ENCODE data around the gene PGBD2. TPM values are rescaled to one million over a fixed set of nuclear protein-coding genes. Genes with fewer than 3 reads are reported as not detected.
"Not testable (repeated sequence)": the region's sequence is repeated elsewhere in the genome, so short reads cannot be mapped to it uniquely, and the experiment has no call there.

The PGBD2 gene
- total and polyA plus RNA-seq, 4 donors: 3.5 to 12.5 (median 5.0) TPM

GRCh38 chr1:248873993-248874533, 32.0 kb upstream of the PGBD2 start:
- H3K9me3 ChIP-seq (ENCODE audit: control insufficient read depth in 4 of 4, insufficient read depth in 3 of 4, low read length in 3 of 4): no peaks in the 10 kb centered on the region
- H3K4me1 ChIP-seq (ENCODE audit: control insufficient read depth in 5 of 5, insufficient read depth in 5 of 5, low read length in 5 of 5): peaks cover 0 to 3% (median 0%) of the 10 kb centered on the region in 5 donors
- ATAC-seq (ENCODE audit: insufficient read depth, low FRiP score): peak; percentile 80
- no peaks in the 10 kb centered on the region for H3K36me3 ChIP-seq (ENCODE audit: control insufficient read depth in 4 of 4, insufficient read depth in 4 of 4, low read length in 4 of 4)
- TF ChIP-seq CTCF (IDR thresholded peaks at IDR 0.05; ENCODE audit: control extremely low read depth, extremely low read depth): no peak
- 6% methylated on average over 23 of the region's 23 CpGs for WGBS, 2 donors
- H3K4me3 ChIP-seq: peak overlapping the region; percentile 49
- DNase-seq: peak; percentile 90 to 98 (median 95)
- H3K27me3 ChIP-seq (ENCODE audit: control insufficient read depth in 3 of 3, insufficient read depth in 3 of 3, low read length in 2 of 3): no peaks in the 10 kb centered on the region
- peak overlapping the region in 1 of 2 donors; percentile 100 for H3K9ac ChIP-seq (ENCODE audit: insufficient read depth in 1 of 2, low read length in 2 of 2)
- peak overlapping the region; percentile 93 to 98 for H3K27ac ChIP-seq (ENCODE audit: low read depth in 1 of 2, low read length in 1 of 2)

- ATAC-seq (ENCODE audit: insufficient read depth, low FRiP score) (no peak), DNase-seq (no peak)
- Histone ChIP-seq H3K27ac (ENCODE audit: low read depth in 1 of 2, low read length in 1 of 2) (no peak overlapping the region), H3K36me3 (ENCODE audit: control insufficient read depth in 4 of 4, insufficient read depth in 4 of 4, low read length in 4 of 4) (no peaks in the 10 kb centered on the region), H3K9me3 (ENCODE audit: control insufficient read depth in 4 of 4, insufficient read depth in 3 of 4, low read length in 3 of 4) (no peaks in the 10 kb centered on the region), H3K4me3 (no peak overlapping the region), H3K4me1 (ENCODE audit: control insufficient read depth in 5 of 5, insufficient read depth in 5 of 5, low read length in 5 of 5) (peaks cover 0 to 1% (median 0%) of the 10 kb centered on the region in 5 donors), H3K27me3 (ENCODE audit: control insufficient read depth in 3 of 3, insufficient read depth in 3 of 3, low read length in 2 of 3) (no peaks in the 10 kb centered on the region), H3K9ac (ENCODE audit: insufficient read depth in 1 of 2, low read length in 2 of 2) (no peak overlapping the region)
- TF ChIP-seq CTCF (IDR thresholded peaks at IDR 0.05; ENCODE audit: control extremely low read depth, extremely low read depth): no peak
- WGBS, 2 donors: 64 to 76% methylated on average over 1 of the region's 1 CpG
These were observed 24.8 kb upstream of the PGBD2 start for GRCh38 chr1:248881261-248881660.

- not testable (repeated sequence) for H3K36me3 ChIP-seq (ENCODE audit: control insufficient read depth in 4 of 4, insufficient read depth in 4 of 4, low read length in 4 of 4); H3K4me3 ChIP-seq; H3K4me1 ChIP-seq (ENCODE audit: control insufficient read depth in 5 of 5, insufficient read depth in 5 of 5, low read length in 5 of 5); H3K27ac ChIP-seq (ENCODE audit: low read depth in 1 of 2, low read length in 1 of 2); DNase-seq; H3K9me3 ChIP-seq (ENCODE audit: control insufficient read depth in 4 of 4, insufficient read depth in 3 of 4, low read length in 3 of 4); ATAC-seq (ENCODE audit: insufficient read depth, low FRiP score); H3K9ac ChIP-seq (ENCODE audit: insufficient read depth in 1 of 2, low read length in 2 of 2); H3K27me3 ChIP-seq (ENCODE audit: control insufficient read depth in 3 of 3, insufficient read depth in 3 of 3, low read length in 2 of 3)
- 65 to 69% methylated on average over 4 to 7 of the region's 7 CpGs for WGBS, 2 donors
These were observed 23.6 kb upstream of the PGBD2 start for GRCh38 chr1:248882427-248882826.

- ATAC-seq (ENCODE audit: insufficient read depth, low FRiP score) (no peak), DNase-seq (no peak)
- peaks cover 0 to 7% (median 0%) of the 10 kb centered on the region in 5 donors for H3K4me1 ChIP-seq (ENCODE audit: control insufficient read depth in 5 of 5, insufficient read depth in 5 of 5, low read length in 5 of 5)
- TF ChIP-seq CTCF (IDR thresholded peaks at IDR 0.05; ENCODE audit: control extremely low read depth, extremely low read depth): no peak
- H3K9ac ChIP-seq (ENCODE audit: insufficient read depth in 1 of 2, low read length in 2 of 2): no peak overlapping the region
- H3K36me3 ChIP-seq (ENCODE audit: control insufficient read depth in 4 of 4, insufficient read depth in 4 of 4, low read length in 4 of 4): no peaks in the 10 kb centered on the region
- H3K4me3 ChIP-seq: no peak overlapping the region
- H3K9me3 ChIP-seq (ENCODE audit: control insufficient read depth in 4 of 4, insufficient read depth in 3 of 4, low read length in 3 of 4): no peaks in the 10 kb centered on the region
- no peaks in the 10 kb centered on the region for H3K27me3 ChIP-seq (ENCODE audit: control insufficient read depth in 3 of 3, insufficient read depth in 3 of 3, low read length in 2 of 3)
- no peak overlapping the region for H3K27ac ChIP-seq (ENCODE audit: low read depth in 1 of 2, low read length in 1 of 2)
- WGBS, 2 donors: 64 to 76% methylated on average over 1 of the region's 1 CpG
These were observed 21.3 kb upstream of the PGBD2 start for GRCh38 chr1:248884632-248885295.
